Stimulated activated CD8-positive, alpha-beta memory T cell treated with anti-CD3 and anti-CD28 coated beads, Interleukin-7, amount 100 ng/mL, for 4 hours (primary cell): ENCODE data around the gene TMEM131L.

Experiments used
- DNase-seq, 2 donors: peaks; one replicate each; pipeline ENCODE4 v3.0.0-alpha.2; 2020; ENCODE audit warnings: low read depth in 2 of 2

The TMEM131L gene

GRCh38 chr4:153479101-153479500 is 12.9 kb downstream of the TMEM131L start:
- DNase-seq: no peak

GRCh38 chr4:153480704-153481103 is 14.5 kb downstream of the TMEM131L start:
- no peak for DNase-seq

DNA sequence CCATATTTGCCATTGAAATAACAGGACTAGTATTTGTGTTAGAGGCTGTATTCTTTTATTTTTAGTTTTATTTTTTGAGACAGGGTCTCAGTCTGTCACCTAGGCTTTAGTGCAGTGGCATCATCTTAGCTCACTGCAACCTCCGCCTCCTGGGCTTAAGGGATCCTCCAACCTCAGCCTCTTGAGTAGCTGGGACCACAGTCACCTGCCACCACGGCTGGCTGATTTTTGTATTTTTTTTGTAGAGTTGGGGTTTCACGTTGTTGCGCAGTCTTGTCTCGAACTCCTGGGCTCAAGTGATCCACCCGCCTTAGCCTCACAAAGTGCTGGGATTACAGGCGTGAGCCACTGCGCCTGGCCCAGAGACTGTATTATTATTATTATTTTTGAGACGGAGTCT is 15.3 kb downstream of the TMEM131L start:
- DNase-seq: no peak

- DNase-seq: no peak
These were observed 17.6 kb downstream of the TMEM131L start for GRCh38 chr4:153483432-153484418.

- no peak for DNase-seq
These were observed 19.2 kb downstream of the TMEM131L start for GRCh38 chr4:153485359-153485758.

GRCh38 chr4:153485860-153486259 is 19.7 kb downstream of the TMEM131L start:
- no peak for DNase-seq

GRCh38 chr4:153486281-153487151 is 20.4 kb downstream of the TMEM131L start:
- peak in 1 of 2 donors; percentile 28 for DNase-seq

DNA sequence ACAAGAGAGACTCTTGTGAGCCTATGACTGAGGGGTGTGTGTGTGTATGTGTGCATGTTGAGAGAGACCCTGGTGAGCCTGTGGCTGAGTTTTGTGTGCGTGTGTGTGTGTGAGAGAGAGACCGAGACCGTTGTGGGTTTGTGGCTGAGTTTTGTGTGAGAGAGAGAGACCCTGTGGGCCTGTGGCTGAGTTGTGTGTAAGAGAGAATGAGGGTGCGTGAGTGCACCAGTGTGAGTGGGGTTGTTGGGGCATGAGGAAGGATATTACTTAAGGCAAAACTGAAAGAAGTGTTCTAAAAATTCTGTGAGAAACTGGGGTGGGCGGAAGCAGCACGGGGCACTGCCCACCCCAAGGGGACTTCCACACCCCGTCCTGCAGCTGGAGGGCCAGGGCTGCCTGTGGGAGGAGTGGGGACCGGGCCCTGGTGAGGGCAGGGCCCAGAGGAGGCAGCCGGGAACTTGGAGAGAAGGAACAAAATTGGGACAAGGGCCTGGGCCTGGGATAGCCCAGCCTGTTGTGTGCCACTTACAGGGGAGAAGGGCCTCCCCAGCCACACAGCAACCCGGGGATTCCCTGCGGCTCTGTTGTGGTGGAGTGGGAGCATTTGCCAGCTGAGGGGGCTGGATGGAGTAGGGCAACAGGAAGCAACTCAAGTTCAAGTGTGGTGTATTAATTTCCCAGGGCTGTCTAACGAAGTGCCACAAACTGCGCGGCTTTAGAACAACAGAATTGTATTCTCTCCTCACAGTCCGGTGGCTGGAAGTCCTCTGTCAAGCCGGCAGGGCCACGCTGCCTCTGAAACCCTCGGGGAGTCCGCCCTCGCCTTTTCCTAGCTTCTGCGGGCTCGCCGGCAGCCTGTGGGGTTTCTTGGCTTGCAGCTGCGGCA is 22.1 kb downstream of the TMEM131L start:
- DNase-seq: peak; percentile 76 to 78

DNA sequence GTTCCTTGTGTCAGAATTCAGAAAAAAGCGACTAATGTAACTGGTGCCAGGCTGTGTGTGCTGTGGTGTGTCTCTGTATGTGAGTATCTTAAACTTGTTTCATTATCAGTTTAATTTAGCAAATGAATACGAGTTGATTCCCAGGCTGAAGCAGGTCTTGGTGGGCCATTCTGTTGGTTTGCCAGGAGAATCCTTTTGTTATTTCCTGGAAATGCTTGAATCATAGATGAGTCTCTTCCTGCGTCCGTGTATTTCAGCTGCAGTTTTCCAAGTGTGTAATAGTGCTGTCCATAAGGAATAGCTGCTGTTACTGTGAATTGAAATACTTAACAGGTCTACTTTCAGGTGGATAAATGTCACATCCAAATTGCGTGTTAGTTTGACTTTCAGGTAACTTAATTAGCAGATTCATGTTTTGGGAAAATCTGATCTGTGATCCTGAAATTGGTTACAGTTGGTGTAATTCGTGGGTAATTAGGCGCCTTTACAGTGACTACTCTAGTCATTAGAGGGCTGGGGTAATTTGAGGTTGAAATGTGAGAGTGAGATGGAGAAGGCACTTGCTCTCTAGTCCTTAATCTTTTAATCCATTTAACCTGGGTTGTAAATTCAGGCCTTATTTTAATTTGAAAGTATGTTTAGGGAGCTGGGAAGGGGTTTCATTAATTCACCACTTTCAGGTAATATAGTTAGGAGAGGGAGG is 23.8 kb downstream of the TMEM131L start:
- DNase-seq: no peak

- no peak for DNase-seq
These were observed 24.9 kb downstream of the TMEM131L start for GRCh38 chr4:153490985-153491483.

DNA sequence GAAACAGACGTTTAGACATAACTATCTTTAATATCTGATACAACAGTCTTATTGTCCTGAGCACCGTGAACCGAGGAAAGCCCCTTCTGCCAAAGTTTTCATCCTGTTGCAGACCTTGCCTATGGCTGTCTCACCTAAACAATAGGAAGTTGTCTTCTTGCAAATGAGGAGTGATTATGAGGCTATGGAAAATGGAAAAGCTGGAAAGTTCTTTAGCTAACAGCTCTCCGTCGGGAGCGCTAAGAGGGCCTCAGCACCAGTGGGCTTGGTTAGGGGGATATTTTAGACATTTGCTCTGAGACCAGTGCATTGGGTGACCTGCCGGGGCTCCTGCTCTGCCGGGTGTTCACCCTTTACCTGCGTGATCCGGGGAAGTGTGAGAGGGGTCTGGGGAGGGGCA is 28.4 kb downstream of the TMEM131L start:
- no peak for DNase-seq

DNA sequence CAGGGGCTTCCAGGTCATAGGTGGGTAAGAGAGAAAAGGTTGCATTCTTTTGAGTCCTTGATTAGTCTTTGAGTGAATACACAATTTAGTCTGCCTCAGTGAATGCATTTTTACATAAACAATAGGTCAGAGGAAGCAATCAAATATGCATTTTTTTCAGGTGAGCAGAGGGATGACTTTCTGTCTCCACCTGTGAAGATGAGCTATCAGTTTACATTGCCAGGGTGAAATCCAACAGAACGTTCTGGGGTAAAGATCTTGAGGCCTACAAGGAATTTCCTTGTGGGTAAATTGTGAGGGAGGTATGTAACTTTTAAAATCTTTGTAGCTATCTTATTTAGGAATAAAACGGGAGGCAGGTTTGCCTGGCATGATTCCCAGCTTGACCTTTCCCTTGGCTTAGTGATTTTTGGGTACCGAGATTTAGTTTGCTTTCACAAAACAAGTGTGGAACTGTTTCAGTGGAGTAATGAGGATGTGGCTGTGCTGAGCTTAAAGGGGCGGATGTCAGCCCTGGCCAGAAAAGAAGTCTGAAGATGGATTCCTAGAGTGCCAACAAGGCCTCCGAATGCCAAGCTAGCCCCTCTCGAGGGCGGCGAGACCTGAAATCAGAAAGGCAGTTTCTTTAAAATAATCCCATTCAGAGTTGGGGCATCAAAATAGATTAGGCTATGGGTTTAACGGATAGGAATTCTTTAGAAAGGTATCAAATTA is 29.5 kb downstream of the TMEM131L start:
- no peak for DNase-seq

- peak; percentile 27 to 52 for DNase-seq
These were observed 31.0 kb downstream of the TMEM131L start for GRCh38 chr4:153497091-153497531.

DNA sequence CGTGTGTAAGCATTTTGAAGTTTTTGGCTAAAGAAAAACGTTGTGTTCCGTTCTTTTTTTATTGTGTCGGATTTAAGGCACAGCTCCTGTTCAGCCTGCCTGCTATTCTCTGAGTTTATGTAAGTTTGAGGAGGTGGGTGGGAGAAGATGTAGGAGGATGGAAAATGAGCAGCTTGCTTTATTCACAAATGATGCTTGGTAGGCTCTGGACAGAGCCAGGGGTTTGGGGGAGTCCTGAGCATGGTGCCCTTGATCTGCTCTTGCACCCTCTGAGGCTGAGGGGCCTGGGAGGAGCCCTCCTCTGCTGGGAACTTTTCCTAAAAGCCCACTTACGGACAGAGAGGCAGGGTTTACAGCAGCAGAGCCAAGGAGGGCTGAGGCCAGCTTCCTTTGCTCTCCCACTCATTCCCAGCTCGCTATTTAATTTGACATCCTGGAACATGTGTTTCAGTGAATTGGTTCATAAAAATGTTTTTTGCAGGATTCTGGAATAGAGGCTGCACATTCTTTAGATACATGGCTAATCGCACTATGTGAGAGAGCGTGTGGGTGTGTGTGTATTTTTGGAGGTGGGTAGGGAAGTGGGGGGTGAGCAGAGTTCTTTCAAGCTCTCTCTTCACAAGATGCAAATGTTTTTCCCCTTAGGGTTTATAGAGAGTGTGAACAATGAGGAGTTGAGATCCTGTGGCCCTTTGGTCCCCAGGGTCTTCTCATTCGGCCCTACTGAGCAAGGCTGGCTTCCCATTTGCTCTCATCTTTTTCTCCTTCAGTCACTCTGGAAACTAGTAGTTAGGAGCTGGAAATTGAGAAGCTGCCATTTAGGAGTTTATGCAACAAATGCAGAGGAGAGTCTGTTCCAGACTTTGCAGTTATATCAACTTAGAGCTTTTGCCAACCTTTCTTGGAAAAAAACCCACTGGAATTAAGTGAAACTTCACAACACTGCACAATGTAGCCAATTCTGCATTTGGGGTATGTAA is 32.1 kb downstream of the TMEM131L start:
- DNase-seq: no peak

GRCh38 chr4:153499005-153499404 is 32.8 kb downstream of the TMEM131L start:
- DNase-seq: no peak

DNA sequence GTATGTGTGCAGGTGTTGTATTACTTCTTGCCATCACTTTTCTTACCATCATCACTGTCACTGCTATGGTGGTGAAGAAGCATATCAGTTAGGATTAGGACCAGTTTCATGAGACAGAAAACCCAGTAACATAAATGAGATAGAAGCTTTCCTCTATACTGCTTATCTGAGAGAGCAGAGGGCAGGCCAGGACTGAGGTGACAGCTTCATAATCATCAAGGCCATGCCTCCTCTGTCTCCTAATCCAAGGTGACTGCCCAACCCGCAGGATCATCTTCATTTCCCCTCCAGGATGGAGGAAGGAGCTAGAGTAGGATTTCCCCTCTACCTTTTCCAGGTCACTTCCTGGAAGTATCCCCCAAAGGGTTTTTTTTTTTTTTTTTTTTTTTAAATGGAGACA is 35.4 kb downstream of the TMEM131L start:
- DNase-seq: no peak

DNA sequence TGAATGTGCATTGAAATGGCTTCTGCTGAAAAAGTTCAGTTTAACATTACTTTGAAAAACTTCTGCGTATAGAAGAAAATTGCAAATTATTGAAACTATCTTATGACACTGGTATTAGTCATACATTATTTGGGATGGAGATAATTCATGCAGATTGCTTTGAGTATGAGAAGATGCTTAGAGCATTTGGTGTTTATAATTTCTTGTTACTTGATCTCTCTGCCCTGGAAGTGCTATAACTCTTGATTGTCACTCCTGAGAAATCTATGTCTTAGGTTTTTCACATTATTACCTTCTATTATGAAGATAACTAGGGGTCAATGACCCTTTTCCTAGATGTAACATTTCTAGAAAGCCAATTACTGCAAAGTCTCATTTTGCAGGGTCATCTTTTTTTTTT is 36.4 kb downstream of the TMEM131L start:
- no peak for DNase-seq
